Daoy (cell line): ENCODE data around the gene SMIM12. TPM values are rescaled to one million over a fixed set of nuclear protein-coding genes. Genes with fewer than 3 reads are reported as not detected.

ENCODE experiments used
- DNase-seq: peaks from one replicate; pipeline ENCODE4 v3.0.0-alpha.2; 2015; ENCODE audit warnings: low read depth
- total RNA-seq: library from RNA; depleted of rRNA; stranded (reverse); fragments of >200 nt; shearing (Covaris generic); gene quantifications from 2 replicates; pipeline ENCODE4 v1.2.3, GENCODE V29; 2014; rRNA removed

The SMIM12 gene, protein sequence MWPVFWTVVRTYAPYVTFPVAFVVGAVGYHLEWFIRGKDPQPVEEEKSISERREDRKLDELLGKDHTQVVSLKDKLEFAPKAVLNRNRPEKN
- 25.1 and 45.4 TPM in 2 replicates for total RNA-seq

DNA sequence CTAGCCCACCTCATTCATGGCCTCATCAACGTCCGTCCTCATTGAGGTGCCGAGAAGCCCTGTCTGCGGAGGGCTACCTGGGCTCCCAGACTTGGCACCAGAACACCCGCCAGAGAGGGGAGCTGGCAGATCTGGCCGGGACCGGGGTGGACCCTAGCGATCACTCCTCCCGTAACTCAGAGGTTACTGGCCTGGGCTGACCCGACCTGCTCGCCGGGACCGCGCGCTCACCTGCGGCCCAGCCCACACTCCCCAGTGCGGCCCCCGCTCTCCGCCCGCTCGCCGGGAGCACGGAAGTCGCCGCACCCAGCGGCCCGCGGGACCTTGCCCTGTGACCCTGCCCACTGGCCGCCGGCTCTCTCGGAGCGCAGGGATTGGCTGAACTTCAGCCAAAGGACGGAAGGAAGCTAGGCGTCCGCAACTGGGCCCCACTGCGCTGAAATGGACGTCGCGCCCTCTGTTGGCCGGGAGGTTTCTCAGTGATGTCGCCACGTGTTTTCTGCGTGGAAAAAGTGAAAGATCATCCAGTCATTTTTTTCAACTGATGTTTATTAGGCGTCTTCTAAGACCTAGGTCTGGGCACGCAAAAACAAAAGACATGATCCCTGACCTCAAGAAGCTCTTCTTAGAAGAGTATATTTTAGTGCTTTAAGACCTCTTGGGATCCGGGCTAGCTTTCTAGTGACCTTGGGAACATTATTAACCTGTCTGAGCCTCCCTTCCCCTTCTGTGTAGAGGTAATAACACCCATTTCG is at the start of gene SMIM12:
Gene SMIM12, minus strand, starts transcription at position 304 of the 755 bp plus-strand sequence. CDS start 3,772 bp downstream, outside the sequence.
- DNase-seq: peak; percentile 95

DNA sequence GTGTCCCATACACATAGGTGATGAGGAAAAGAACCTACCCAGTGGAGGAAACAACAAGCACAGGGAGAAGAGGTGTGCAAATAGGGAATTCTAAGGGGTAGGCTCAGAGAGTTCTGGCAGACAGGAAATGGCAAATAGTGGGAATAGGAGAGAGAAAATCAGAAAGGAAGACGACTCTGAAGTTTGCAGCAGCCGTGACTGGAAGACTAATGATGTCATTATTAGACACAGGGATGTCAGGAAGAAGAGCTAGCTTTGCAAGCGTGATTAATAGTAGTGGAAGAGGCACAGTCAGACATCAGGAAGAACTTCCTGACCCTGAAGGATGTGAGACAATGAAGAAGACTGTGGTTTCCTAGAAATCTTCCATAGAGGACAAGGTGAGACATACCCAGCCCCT is 48.8 kb upstream of the SMIM12 start:
- no peak for DNase-seq

DNA sequence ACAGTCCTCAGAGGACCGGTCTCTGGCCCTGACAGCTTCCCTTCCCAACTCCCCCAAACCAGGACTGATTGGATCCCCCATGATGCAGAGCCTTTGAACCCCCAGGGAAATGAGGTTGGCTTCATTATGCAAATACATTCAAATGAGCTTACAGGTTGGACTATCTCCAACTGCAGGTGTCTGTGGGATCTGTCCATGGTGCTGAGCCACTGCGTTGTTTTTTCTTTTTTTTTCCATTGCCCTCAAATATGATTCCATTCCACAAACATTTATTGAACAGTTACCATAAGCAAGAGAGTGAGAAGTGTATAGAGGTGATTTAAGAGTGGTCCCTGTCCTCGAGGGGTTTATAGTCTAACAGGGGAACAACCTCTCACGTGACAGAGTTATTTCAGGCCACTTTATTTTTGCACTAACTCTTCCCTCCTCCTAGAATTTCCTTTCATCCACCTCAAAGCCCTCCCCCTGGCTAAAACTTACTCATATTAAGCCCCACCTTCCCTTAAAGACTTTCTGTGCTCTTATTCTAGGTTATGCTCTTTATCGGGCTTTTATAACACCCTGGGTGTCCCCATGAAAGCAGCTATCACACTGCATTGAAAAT is 48.0 kb upstream of the SMIM12 start:
- DNase-seq: no peak

DNA sequence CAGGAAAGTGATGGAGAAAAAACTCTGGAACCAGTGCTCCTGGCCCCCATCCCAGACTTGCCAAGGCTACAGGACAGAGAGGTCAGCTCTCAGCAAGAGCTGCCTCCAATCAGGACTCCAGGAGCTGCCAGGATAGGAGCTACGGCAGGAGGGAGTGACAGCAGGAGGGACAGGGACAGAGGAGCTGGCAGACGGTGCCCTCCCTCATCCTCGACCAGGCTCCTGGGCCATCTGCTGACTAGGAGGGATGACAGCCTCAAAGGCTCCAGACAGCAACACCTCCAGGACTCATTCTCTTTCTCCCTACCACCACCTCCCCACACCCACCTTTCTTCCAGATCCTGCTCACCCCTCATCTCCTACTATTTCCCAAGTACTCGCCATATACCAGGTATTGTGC is 47.2 kb upstream of the SMIM12 start:
- DNase-seq: no peak

DNA sequence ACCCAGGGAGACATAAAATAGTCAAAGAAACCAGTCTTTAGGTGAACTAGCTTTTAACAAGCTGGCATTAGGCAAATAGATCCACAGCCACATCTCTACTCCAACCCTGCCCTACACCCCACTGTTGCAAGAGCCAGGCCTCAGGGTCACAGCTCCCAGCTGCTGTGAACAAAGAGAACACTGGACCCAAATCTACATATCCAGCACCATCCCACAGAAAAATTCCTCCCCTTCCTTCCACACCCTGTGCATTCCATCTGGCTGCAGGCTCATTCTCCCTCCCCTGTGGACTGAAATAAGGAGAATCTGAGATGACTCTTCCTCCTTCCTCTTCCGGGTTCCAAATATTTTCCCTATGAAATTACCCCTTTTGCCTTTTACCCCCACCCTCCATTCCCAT is 46.7 kb upstream of the SMIM12 start:
- DNase-seq: no peak

DNA sequence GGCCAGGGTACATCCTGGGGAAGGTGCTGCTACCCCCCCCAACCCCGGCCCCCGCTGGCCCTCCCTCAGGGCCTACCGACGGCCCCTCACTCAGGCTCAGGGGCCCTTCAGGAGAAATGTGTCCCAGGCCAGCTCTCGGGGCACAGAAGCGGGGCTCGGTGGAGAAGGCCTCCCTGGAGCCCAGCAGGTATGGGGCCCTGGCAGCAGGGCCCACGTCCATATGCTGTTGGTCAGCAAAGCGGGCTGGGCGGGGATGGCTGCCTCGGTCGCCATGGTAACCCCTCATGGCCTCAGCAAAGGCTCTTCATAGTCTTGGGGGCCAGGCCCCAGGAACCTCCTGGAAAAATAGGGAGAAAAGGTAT is 45.5 kb upstream of the SMIM12 start:
- DNase-seq: no peak

DNA sequence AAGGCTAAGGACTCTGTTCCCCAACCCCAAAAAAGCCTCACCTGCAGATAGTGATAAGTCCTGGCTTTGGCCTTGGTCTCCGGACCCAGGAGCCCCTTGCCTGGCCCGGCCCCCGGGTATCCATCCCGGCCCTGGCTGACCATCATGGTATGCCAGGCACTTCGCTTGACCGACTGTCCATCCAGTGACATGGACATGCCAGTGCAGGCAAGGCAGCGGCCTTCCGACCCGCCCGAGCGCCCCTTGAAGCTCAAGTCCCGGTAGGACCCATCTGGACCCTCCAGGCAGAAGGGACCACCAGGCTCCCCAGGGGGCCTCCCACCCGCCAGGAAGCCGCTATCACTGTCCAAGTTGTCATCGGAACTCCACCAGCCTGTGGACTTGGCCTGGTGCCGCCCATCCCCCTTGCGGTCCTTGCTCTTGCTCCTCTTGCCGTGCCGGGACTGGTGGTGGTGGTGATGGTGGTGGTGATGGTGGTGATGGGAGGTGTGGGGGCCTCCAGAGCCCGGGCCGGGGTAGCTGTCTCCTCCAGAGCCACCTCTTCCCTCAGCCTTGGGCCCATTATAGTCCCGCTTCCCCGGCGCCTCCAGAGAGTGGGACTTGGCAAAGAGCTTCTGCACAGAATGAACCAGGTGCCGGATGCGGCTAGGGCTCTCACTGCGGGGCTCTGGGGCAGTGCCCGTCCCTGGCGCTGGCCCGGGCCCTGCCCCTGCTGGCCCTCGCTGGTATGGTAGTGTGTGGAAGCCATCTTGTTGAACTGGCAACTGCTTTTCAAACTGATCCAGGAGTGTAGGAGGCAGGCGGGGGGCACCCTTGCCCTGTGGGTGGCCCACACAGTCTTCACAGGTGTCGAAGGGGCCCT is 44.9 kb upstream of the SMIM12 start:
- DNase-seq: no peak

DNA sequence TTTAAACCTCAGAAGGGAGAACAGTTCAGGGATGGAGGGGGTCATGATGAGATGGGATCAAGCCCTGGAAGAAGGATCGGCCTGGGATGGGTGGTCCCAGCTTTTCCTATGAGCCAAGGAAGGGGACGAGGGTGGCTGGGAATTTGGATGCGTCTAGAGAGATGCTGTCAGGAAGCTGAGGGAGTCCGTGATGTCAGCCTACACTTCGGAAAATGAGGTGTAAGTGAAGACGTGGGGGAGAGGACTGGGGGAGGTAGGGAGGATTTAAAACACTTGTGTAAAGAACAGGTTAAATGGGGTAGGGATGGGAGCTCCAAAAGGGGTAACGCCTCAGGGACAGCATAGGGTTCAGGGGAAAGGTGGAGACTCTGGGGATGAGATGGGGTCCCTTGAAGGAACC is 42.4 kb upstream of the SMIM12 start:
- no peak for DNase-seq

DNA sequence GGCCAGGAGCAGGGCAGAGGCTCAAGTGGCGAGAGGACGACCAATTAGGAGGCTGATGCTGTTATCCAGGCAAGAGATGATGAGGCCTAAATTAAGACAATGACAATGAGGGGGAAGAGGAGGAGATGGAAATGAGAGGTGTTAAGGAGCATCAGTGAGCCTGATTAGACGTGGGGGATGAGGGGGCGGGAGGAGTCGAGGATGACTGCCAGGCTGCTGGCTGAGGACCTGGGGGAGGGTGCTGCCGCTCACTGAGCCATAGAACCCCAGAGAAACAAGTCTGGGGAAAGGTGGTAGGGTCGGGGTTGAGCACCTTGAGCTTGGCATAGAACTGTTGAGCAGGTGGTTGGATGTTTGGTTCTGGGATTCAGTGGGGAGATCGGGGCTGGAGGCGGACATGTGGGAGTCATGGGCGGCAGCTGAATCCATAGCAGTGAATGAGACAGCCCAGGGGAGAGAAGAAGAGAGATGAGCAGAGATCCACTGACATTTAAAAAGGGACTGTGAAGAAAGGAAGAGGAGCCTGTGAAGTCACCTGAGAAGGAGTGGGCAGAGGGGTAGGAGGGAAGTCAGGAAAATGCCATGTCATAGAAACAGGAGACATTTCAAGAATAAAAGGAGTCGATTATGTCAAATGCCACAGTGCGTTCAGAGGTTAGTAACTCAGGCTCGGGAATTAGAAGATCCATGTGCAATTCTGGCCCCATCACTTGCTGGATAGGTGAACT is 41.4 kb upstream of the SMIM12 start:
- no peak for DNase-seq

DNA sequence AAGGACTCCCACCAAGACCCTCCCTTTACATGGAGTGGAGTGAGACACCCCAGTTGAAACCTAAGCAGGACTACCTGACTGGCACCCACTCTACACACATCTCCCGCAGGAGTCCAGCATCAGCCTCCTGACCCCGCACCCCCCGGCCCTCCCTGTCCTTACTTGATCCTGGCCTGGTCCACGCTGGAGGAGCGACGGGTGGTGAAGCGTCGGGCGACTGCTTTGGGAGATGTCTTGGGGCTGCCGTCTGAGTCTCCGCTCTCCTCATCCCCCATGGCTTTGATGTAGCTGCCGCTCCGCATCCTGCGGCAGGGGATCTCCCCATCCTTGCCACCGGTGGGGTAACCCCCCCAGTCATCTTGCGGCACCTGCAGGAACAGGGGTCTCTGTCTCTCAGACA is 40.4 kb upstream of the SMIM12 start:
- no peak for DNase-seq

DNA sequence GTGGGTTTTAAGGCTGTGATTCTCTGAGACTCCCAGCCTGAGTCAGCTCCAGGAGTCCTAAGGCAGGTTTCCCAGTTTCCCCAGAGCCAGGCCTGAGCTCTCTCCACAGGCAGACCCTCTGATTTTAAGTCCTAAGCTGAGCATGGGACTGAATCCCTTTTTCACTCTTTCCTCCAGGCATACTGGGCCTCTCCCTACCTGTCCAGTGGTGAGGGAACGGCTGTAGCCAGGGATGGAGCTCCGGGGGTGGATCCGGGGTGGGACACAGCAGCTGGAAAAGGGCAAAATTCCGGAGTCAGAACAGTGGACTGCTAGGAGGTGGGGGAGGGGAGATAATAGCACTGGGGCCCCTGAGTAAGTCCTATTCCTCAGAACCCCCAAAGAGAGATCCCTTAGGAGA is 39.9 kb upstream of the SMIM12 start:
- no peak for DNase-seq

DNA sequence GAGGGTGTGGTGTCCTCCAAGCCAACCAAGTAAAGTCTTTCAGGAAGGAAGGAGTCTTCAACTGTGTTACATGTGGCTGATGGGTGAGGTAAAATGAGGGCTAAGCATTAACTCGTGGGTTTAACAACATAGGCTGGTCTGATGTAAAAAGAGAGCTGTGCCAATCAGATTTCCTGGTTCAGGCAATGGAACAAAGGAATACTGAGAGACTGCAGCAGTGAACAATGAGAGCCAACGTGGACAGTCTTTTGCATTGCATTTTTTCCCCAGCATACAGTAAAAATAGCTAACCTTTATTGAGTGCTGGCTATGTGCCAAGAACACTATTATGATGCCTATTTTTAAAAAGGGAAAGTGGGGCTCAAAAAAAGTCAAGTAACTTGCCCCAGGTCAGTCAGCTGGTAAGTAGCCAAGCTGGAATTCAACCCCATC is 38.8 kb upstream of the SMIM12 start:
- DNase-seq: no peak

DNA sequence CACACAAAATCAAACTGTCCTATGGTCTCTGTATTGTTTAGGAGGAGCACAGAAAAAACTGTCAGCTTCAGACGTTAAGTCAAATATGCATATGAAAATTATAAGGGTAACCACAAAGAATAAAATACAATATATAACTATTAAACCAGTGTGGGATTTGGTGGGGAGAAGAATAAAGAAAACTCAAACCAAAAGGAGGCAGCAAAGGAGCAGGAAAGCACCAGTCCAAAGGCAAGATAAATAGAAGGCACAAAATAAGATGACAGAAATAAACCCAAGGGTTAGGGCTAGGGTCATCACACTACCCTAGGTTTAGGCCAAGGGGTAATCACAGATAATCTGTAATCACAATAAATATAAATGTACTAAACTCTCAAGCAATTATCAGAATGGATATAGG is 37.1 kb upstream of the SMIM12 start:
- no peak for DNase-seq

DNA sequence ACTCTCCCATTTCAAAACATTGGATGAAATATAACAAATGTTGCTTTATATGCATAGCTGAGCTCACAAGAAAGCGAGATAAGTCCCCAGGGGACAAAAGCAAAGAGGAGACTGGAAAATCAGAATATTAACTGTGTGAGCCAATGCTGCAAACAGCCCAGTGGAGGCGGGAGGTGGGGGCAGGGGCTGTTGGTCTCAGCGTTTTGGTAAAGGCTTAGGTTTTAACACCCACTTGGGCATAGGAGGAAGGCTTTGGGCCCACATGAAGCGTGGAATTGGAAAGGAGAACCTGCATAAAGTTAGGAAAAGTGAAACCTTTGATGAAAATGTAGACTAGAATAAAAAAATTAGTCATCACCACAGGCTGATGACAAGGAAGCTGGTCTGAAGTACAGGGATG is 30.2 kb upstream of the SMIM12 start:
- DNase-seq: no peak

DNA sequence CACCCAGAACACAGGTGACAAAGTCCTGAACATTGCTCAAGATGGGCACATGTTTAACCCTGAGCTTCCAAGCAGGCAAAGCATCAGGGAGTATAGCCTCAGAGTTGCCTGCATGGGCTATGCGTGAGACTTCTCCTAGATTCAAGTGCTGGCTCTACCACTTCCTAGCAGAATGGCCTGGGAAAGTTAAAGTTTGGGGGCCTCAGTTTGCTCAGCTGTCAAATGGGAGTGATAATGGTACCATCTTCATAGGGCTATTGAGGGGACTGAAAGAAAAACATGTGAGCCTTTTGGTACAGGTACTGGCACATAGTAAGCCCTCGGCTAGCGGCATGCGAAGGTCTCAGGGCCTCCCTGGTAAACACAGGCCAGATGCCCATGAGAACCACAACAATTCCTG is 28.0 kb upstream of the SMIM12 start:
- no peak for DNase-seq

DNA sequence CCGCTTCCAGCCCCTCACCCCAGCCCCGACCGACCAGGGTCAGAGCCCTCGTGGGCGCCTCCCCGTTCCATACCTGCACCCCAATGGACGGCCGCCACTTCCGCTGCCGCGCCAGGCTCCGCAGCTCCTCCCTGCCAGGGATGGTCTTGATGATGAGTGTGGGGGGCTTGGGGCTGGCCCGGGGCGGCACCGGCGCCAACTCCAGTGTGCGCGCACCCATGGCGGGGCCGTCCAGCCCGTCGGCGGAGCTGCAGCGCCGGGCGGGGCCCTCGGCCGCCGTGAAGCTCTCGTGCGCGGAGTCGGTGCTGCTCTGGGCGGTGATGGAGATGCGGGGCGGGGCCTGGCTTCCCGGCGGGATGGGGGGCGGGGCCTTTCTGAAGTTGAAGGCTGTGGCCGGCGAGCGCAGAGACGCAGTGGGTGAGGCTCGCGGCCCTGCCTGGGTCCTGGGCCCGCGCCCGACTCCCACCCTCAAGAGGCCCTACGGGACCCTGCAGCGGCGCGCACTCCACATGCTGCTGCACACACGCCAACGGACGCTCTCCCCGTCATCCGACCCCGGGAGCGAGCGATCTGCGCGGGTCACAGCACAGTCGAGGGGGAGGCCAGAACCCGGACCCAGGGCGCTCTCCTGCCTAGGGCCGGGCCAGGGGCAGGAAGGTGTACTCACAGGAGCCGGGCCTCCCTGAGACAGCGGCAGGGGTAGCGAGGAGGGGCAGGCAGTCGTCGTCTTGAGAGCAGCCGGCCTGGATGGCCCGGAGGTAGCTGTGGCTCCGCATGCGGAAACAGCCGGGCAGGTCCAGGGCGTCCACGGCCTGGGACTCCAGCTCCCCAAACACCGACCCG is 26.1 kb upstream of the SMIM12 start:
- DNase-seq: peak; percentile 56

DNA sequence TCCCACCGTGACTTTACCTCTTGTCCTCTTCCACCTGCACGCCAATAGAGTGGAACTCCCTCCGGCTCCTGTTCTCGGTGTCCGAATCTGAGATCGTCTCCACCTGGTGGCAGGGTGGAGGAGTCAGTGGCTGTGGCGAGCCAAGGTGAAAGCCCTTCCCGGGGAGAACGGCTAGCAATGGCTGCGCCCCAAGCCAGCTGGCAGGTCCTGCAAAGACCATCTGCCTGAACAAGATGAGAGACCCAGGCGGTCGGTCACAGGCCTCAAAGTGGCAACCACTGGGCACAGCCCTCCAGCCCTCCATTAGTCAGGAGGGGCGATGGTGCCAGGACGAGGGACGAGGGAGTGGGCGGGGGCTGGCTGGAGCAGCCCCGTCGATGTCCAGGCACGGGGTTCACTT is 25.4 kb upstream of the SMIM12 start:
- no peak for DNase-seq

DNA sequence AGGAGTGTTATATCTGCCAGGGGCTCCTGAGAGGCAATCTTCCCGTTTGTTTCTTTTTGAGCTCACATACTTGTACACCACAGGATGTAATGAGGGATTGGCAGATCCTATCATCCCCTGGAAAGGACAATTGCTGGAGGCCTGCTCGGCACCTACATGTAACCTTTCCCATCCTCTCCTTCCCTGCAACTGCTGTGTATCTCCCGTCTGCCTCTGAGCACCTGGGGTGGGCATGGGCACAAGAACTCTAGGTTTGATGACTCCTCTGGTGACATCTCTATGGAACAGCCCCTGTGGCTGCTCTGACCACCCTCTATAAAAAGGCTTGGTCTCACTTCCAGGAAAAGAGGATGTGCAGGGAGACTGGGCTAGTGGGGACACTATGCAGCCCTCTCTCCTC is 25.0 kb upstream of the SMIM12 start:
- no peak for DNase-seq

DNA sequence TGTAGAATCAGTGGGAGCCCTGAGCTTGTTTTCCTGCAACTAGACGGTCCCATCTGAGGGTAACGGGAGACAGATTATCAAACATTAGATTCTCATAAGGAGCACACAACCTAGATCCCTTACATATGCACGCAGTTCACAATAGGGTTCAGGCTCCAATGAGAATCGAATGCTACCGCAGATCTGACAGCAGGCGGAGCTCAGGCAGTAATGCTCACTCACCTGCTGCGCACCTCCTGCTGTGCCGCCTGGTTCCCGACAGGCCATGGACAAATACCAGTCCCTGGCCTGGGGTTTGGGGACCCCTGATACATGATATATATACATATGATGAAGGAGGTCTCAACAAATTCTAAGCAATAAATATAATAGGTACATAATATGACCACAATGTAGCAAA is 19.7 kb upstream of the SMIM12 start:
- DNase-seq: no peak

DNA sequence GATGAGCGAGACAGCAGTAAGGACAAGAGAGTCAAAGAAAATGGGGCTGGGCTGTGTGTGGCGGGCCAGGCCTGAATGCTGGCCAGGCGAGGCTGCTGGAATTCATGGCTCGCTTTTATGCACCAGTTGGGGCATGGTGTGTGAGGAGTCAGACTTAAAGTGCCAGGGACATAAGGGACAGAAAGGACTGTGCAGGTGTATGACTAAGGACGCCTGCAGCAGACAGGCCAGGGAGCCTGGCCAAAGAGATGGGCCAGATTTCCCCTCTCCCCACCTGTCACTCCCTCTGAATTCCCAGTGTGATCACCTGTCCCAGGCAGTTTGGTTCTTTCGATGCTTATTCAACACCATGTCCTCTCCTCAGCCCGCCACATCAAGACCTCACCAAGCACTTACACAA is 16.9 kb upstream of the SMIM12 start:
- DNase-seq: no peak
